D721Med (cell line): Measurements from ENCODE around the gene IFIT5.

Experiments
- DNase-seq: peaks from one replicate; pipeline ENCODE4 v3.0.0; 2011; ENCODE audit warnings: low spot score; ENCODE audit not compliant: insufficient read length
- FAIRE-seq: peaks from 2 replicates; lab custom pipeline; 2011; peaks lifted over from hg19 to GRCh38; lab: Jason Lieb, UNC
- CTCF ChIP-seq: IDR thresholded peaks from 2 replicates; pipeline ENCODE4 v1.5.1; 2012; ENCODE audit warnings: mild to moderate bottlenecking, control low read depth; ENCODE audit not compliant: insufficient read depth; ENCODE audit errors: missing control alignments

IFIT5 gene

GRCh38 chr10:89373916-89374711 lies 40.3 kb upstream of the IFIT5 start:
- no peak for TF ChIP-seq CTCF
- DNase-seq, result no peak
- no peak for FAIRE-seq

- no peak for TF ChIP-seq CTCF
- FAIRE-seq, result no peak
- no peak for DNase-seq
Measured at GRCh38 chr10:89374713-89375141, 39.6 kb upstream of the IFIT5 start.

DNA sequence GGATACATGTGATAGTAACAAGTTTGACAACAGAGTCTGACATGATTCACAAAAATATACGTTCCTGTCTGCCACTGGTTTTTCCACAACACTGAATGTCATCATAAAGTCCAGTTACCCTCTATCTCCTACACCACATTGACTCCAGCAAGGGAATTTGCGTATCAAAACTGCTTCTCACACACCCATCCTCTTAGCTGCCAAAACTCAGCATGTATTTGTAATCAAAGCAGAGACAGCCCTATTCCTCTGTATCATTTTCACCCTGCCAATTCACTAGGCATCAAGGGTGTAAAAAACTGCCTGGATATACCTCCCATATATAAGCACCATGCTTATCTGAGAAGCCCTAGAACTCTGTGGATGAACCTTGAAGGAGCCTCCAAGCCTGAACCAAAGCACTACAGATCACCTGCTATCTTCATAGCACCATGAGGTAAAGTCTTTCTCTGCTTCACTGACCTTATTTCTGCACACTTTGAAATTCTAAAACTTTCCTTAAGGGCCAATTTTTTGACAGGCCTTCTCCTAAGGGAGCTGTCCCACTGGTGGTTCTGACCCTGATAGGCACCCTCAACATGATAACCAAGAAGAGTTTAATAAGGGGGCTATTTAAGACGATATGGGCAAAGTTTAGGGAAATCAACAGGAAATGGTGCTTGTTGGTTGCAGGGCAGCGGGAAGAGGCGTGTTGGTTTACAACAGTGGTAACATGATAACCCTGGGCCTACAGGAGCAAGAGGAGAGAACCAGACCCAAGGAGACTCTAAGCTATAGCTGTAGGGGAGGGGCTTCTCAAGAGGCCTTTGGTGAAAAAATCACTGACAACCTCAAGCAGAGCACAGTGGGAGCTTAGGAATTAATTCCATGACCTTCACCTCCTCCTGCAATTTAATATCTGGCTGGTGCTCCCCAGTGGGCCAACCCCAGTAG lies 36.4 kb upstream of the IFIT5 start, which contains the start of gene IFIT1B:
Gene IFIT1B (plus strand): TSS at position 352 of the 933 bp plus-strand sequence. CDS start 80 bp downstream, at position 432.
- FAIRE-seq (no peak), DNase-seq (no peak)
- TF ChIP-seq CTCF, result no peak

DNA sequence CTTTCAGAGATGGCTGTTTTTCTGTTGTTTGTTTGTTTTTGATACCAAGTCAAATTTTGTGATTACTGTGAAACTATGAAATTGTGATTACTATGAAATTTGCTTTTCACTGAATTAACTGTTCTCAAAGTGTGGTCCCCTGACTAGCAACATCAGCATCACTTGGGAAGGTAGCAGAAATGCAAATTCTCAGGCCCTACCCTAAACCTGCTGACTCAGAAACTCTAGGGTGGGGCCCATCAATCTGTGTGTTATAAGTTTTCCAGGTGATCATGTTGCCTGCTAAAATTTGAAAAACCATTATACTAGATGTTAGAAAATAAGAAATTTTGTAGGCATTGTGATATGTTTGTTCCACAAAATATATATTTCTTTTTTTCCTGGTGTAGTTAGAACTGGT lies 35.3 kb upstream of the IFIT5 start:
- TF ChIP-seq CTCF, result no peak
- no peak for DNase-seq
- FAIRE-seq, result no peak

GRCh38 chr10:89382757-89383156 lies 31.6 kb upstream of the IFIT5 start:
- FAIRE-seq (no peak), DNase-seq (no peak)
- no peak for TF ChIP-seq CTCF

- no peak for FAIRE-seq
- no peak for TF ChIP-seq CTCF
- DNase-seq, result no peak
Measured at GRCh38 chr10:89384474-89385340, 29.7 kb upstream of the IFIT5 start.
